A673 (cell line): ENCODE data around the gene ANKS1B. TPM values are rescaled to one million over a fixed set of nuclear protein-coding genes. Genes with fewer than 3 reads are reported as not detected.

ENCODE experiments used
- BruUV-seq: library from RNA; stranded (reverse); fragments of 400-500 nt; replicated peaks from 2 replicates; lab custom pipeline; 2021; lab: Mats Ljungman, UMichigan
- CTCF ChIA-PET: fragments of 300-600 bp; sonication (Branson Sonifier 250); formaldehyde crosslinking; loops from one replicate; lab custom pipeline; 2022; ENCODE audit warnings: antibody characterized with exemption; lab: Charles Lee
- POLR2A ChIA-PET: fragments of 300-600 bp; sonication (Branson Sonifier 250); formaldehyde crosslinking; loops from one replicate; lab custom pipeline; 2022; ENCODE audit warnings: antibody characterized with exemption; ENCODE audit not compliant: low non-redundant PET; lab: Charles Lee
- DNase-seq: peaks from one replicate; pipeline ENCODE4 v3.0.0-alpha.2; 2015; ENCODE audit warnings: low spot score
- H3K27ac ChIP-seq: fragments of 200-600 bp; sonication (generic); 2 replicates; pipeline ENCODE4 v1.5.1; 2016; ENCODE audit warnings: mixed run types, low read depth, mild to moderate bottlenecking, mixed read lengths, antibody characterized with exemption, low read length; ENCODE audit not compliant: poor library complexity, severe bottlenecking
- H3K27me3 ChIP-seq: fragments of 200-600 bp; sonication (generic); replicated peaks from 2 replicates; pipeline ENCODE4 v1.6.1; 2017; ENCODE audit warnings: mixed run types, low read depth, mild to moderate bottlenecking, mixed read lengths, antibody characterized with exemption, low read length; ENCODE audit not compliant: insufficient read depth, poor library complexity
- H3K36me3 ChIP-seq: fragments of 200-600 bp; sonication (generic); 2 replicates; pipeline ENCODE4 v1.6.1; 2016; ENCODE audit warnings: mixed run types, mild to moderate bottlenecking, mixed read lengths, antibody characterized with exemption, low read length; ENCODE audit not compliant: insufficient read depth, poor library complexity, severe bottlenecking
- H3K4me1 ChIP-seq: fragments of 200-600 bp; sonication (generic); 2 replicates; pipeline ENCODE4 v1.6.1; 2017; ENCODE audit warnings: mixed run types, mild to moderate bottlenecking, mixed read lengths, antibody characterized with exemption, low read length; ENCODE audit not compliant: insufficient read depth, poor library complexity, severe bottlenecking
- H3K4me3 ChIP-seq: fragments of 200-600 bp; sonication (generic); 2 replicates; pipeline ENCODE4 v1.5.1; 2016; ENCODE audit warnings: low read depth, mixed run types, mild to moderate bottlenecking, mixed read lengths, low read length; ENCODE audit not compliant: poor library complexity, severe bottlenecking
- H3K9me3 ChIP-seq: fragments of 200-600 bp; sonication (generic); 2 replicates; pipeline ENCODE4 v1.6.1; 2016; ENCODE audit warnings: mixed run types, low read depth, mild to moderate bottlenecking, mixed read lengths, antibody characterized with exemption, low read length; ENCODE audit not compliant: poor library complexity, severe bottlenecking
- CTCF ChIP-seq: fragments of 300-800, 200-600 bp; sonication (generic); conservative IDR thresholded peaks from 2 replicates; pipeline ENCODE4 v1.5.1; 2017; ENCODE audit warnings: low read depth, mild to moderate bottlenecking, antibody characterized with exemption, low read length, moderate library complexity, mixed read lengths
- EZH2 ChIP-seq: fragments of 200-600 bp; sonication (generic); IDR thresholded peaks from 2 replicates; pipeline ENCODE4 v1.6.1; 2017; ENCODE audit warnings: borderline replicate concordance, low read depth, mild to moderate bottlenecking, mixed read lengths, antibody characterized with exemption, low read length; ENCODE audit not compliant: poor library complexity, severe bottlenecking
- intact Hi-C: fragments of 100-400 bp; cut with micrococcal nuclease; formaldehyde crosslinking; loops from one replicate; pipeline ENCODE4 v1.10.0; 2022; ENCODE audit not compliant: unreplicated experiment
- total RNA-seq: library from RNA; stranded (reverse); gene quantifications from 2 replicates; pipeline ENCODE4 v1.2.3, GENCODE V29; 2021

ANKS1B gene
- total RNA-seq, 1 experiment from 2014 or later, result 0.99 TPM

GRCh38 chr12:98699586-98699985 is 1285.2 kb downstream of the ANKS1B start:
- no peak overlapping the region for H3K27ac ChIP-seq
- no peaks in the 10 kb centered on the region for H3K36me3 ChIP-seq
- BruUV-seq, result no TSS peak
- no peak for DNase-seq
- H3K27me3 ChIP-seq, result no peaks in the 10 kb centered on the region
- CTCF ChIA-PET, result interaction anchor here (0.8 to 1.1 kb wide), 2 partner anchors 115 to 299 kb away, joined by 3 to 7 read pairs; no protein-coding TSS in a partner anchor
- H3K4me3 ChIP-seq, result no peak overlapping the region
- H3K9me3 ChIP-seq, result no peaks in the 10 kb centered on the region
- intact Hi-C loops, result loop anchor here (1.0 kb wide), 2 partner anchors 240 to 299 kb away; no protein-coding TSS in a partner anchor
- peaks cover 4% of the 10 kb centered on the region for H3K4me1 ChIP-seq
- POLR2A ChIA-PET, result no interaction called here
- TF ChIP-seq CTCF (no peak), EZH2 (no peak)

- DNase-seq, result peak; percentile 66
- Histone ChIP-seq H3K4me3 (no peak overlapping the region), H3K36me3 (no peaks in the 10 kb centered on the region), H3K4me1 (peaks cover 4% of the 10 kb centered on the region), H3K9me3 (no peaks in the 10 kb centered on the region), H3K27me3 (no peaks in the 10 kb centered on the region), H3K27ac (no peak overlapping the region)
- intact Hi-C loops, result loop anchor here (1.0 kb wide), 2 partner anchors 240 to 299 kb away; no protein-coding TSS in a partner anchor
- no TSS peak for BruUV-seq
- ChIA-PET POLR2A (no interaction called here), CTCF (interaction anchor here (0.6 to 1.1 kb wide), 3 partner anchors 10 to 300 kb away, joined by 3 to 7 read pairs (median 6); no protein-coding TSS in a partner anchor)
- no peak for TF ChIP-seq EZH2
- TF ChIP-seq CTCF, result peak; percentile 75
Measured at GRCh38 chr12:98698603-98699463, 1285.9 kb downstream of the ANKS1B start.

- H3K9me3 ChIP-seq, result no peaks in the 10 kb centered on the region
- DNase-seq, result no peak
- POLR2A ChIA-PET, result no interaction called here
- H3K4me3 ChIP-seq, result no peak overlapping the region
- peaks cover 4% of the 10 kb centered on the region for H3K4me1 ChIP-seq
- CTCF ChIA-PET, result no interaction called here
- BruUV-seq, result no TSS peak
- no peak overlapping the region for H3K27ac ChIP-seq
- intact Hi-C loops, result no loop called here
- TF ChIP-seq EZH2, result no peak
- no peak for TF ChIP-seq CTCF
- H3K27me3 ChIP-seq, result no peaks in the 10 kb centered on the region
- no peaks in the 10 kb centered on the region for H3K36me3 ChIP-seq
Measured at GRCh38 chr12:98697209-98697608, 1287.5 kb downstream of the ANKS1B start.
